Stimulated activated CD4-positive, alpha-beta T cell treated with anti-CD3 and anti-CD28 coated beads, Interleukin-2, amount 100 ng/mL, for 48 hours (primary cell): Measurements from ENCODE around the gene SPTB.

ENCODE experiments used
- DNase-seq, 2 donors: peaks; one replicate each; pipeline ENCODE4 v3.0.0-alpha.2; 2020

SPTB gene

DNA sequence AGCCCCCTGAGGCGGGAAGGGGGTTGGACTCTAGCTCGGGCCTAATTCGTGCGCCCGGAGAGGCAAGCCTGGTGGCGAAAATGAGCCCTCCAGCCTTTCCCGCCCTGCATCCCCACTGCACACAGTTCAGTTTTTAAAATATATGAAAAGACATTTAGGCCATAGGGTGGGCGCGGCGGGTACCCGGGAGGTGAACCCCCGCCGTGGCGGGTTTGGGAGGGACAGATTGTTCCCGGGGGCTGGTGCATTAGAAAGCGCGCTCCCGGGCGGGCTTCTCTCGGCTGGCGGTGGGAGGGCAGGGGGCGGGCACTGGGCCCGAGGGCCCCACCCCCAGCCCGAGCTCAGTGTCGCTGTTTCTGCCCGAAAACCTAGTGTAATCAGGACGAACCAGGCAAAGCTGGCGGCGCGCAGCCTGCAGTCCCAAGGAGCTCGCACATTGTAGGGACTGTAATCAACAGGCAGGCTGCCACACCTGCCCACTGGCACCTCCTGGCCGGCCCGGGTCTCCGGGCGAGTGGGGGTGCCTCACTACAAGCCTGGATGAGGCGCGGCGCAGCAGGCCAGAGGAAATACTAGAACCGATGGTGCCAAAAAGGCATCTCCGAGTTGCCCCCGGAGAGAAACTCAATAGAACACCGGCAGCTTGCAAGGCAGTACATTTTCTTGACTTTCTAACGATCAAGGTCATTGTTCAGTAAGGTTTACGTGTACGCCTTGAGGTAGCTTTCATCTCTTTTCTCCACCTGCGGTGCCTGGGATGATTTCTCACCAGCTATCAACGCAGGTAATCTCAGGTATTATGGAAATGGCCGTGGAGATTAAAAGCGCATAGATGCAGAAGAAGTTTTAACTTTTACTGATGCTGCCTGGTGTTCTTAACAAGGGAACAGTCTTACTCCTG lies 764 bp upstream of the SPTB start:
- peak; percentile 52 to 55 for DNase-seq

DNA sequence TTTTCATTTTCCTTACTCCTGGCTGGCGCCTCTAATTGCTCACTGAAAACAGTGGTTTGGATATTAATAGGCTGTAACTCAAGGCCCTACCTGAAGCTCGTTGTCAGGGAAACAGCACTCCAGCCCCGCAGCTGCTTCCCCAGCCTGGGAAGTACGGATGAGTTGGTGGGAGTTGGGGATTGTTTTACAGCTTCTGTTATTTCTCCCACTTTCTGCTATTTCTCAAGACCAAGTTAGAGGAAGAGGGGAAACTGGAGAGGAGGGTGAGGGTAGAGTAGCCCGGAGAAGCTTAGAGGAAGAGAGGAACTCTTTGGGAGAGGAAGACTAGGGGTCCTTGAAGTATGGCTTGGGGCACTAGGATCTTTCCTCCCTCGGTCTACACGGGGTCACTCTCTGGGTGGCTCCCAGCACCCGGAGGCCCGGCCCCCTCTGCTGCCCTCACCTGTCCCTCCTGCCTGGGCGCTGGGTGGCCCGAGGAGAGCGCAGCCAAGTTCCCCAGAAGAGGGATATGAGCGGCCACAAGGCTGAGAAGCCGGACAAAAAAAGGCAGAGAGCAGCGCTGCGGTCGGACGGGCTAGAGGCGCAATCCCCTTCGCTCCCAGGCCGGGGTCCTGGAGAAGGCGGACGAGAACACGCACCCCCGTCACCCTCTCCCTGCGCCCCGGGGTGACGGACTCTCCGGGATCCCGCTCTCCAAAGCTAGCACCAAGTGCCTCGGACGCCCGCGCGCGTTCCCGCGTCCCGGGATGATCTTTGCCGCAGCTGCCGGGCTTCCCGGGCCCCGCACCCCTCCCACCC lies 671 bp downstream of the SPTB start:
- no peak for DNase-seq

DNA sequence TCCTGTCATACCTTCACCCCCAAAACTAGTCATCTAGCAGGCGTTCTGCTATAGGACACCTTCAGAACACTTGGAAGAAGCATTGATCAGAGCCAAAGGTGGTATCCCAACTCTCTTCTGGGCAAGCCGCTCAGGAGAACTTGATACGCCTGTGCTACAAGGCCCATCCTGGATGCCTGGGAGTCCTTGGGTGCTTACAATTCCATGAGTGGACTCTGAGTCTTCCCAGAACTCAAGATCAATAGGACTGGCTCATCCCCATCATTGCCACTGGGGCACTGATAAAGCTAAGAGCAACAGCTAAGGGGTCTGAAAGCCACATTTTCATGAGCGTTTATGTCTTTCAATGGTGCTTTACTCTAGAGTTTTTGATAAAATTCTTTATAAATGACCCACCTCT lies 1.9 kb downstream of the SPTB start:
- no peak for DNase-seq

DNA sequence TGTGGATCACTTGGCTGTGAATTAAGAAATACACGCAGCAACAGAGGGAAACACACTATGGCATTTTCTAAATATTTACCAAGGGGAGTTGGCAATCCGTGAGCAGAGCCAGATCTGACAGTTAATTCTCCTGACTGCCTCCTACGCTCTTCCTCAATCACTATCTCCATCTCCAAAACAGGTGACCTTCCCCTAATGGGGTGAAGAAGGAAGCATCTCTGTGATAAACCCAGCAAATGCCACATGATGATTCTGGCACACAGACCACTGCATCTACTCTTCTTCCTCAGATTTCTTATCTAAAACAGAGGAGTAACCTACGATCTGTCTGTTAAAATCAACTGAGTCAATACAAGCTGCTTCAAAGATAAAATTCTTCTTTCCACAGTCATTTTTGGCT lies 4.4 kb downstream of the SPTB start:
- DNase-seq: no peak

DNA sequence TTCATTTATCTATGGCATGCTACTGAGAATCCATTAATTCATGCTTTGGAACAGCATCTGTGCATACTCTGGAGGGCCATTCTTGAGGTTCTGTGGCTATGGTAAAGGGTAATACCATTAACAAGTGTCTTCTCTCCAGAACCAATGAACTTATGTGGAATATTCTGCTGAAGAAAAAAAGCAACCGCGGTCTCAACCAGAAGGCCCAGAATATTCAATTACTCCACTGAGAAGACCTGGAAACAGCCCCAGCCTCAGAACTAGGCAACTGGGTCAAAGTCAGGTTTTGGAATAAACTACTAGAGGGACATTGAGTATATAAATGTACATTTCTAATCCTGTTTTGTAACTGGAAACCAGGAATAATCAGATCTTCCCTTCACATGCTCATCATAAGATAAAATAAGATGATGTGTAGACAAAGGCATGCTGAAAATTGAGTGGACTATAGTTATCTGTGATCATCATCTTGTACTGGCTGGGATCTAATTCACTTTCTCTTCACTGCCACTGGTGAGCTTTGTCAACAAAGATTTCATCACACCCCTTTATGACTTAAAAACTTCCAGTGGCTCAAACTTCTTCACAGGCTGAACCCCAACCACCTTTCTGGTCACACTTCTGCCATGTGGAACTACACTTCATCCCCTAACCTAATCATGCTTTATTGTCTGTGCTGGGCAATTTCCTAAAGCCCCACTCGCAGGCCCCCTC lies 6.0 kb downstream of the SPTB start:
- DNase-seq: no peak

DNA sequence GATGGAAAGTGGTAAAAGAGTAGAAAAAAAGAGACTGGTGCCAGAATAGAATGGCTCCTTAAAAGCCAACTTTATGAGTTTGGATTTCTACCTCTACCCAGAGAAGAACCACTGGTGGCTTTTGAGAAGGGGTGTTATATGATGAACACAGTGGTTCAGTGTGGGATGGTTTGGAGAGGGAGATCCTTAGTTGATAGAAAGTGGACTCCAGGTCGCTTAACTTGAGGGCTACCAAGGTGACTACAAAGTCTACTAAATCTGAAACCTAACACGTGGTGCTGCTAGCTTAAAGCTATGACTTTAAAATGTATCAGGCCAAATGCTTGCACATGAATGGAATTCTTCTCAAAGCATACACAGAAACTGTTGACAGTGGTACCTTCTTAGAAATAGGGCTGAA lies 8.4 kb downstream of the SPTB start:
- no peak for DNase-seq

DNA sequence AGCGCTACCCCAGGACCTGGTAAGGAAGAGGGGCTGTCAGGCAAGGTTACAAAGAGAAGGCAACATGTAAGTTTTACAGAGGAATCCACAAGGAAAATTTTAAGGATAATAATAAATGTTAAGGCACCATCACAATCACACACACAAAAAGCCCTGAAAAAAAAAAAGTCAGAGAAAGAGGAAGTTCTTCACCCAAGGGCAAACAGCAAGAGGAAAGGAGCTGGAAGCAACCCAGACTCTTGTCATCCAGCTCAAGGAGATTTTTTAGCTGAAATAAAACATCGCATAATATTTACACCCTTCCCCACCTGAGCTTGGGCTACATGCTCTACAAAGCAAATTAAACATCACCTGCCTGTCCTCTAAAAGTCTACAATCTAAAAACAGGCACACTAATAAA lies 9.5 kb downstream of the SPTB start:
- no peak for DNase-seq

DNA sequence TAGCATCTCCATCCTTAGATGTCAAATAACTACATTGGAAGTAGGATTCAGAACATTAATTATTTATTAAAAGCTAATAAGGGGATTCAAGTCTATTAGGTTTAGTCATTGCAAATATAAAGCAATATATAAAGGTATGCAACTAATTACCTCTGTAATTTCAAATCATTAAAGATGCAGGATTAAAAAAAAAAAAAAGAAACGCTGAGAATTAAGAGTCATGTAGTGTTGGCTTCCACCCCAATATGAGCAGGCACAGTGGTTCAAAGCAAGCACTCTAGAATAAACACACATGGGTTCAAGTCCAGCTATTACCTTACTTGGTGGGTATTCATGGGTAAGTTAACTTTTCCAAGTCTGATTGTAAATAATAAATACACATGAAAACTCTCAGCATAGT lies 10.9 kb downstream of the SPTB start:
- no peak for DNase-seq

DNA sequence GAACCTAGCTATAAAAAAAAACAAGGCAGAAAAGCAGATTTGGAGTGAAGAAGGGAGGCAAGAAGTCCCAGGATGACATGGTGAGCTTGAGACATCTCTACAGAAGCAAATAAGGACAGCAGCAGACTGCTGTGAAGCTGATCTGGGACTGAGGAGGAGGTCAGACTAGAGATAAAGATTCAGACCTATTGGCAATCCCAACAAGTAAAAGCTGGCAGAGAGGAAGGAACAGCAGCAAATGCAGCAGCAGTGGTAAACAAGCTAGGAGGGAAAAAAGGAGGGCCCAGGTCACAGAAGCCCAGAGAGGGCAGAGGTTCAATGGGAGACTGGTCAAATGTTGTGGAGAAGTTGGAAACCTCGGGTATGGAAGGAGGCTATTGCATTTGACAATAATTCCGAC lies 11.3 kb downstream of the SPTB start:
- no peak for DNase-seq

DNA sequence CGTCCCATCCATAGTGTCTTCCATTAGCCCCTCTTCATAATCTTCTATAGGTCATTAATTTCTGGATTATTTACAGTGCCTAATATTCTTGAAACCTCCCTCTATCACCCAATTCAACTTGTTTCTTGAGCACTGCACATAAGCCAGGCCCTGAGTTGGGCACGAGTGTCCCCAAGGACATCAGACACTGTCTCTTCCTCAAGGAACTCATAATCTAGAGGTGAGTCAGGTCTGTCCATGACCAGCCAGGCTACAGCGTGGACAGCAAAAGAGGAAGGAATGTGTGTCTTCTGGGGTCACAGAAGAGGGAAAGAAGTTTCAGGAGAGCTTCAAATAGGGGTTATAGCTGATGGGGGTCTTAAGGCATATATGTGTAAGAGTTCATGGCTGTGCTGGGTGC lies 12.5 kb downstream of the SPTB start:
- DNase-seq: no peak

DNA sequence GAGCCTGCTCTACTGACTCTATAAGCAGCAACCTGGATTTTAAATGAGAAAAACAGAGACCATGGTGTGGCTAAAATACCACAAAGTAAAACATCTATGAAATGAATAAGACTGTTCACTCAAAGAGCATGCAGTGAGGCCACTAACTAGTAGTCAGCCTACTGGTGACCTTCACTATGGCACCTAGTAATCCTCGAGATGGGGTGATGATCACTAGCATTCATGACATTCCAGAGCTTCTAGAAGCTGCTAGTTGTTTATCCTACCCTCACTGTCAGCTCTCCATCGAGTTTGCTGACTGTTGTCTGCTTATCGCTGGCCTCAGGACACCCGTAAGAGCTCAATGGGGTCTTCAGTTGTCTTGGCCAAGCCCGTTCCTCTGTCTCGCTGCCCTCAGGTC lies 13.7 kb downstream of the SPTB start:
- no peak for DNase-seq

DNA sequence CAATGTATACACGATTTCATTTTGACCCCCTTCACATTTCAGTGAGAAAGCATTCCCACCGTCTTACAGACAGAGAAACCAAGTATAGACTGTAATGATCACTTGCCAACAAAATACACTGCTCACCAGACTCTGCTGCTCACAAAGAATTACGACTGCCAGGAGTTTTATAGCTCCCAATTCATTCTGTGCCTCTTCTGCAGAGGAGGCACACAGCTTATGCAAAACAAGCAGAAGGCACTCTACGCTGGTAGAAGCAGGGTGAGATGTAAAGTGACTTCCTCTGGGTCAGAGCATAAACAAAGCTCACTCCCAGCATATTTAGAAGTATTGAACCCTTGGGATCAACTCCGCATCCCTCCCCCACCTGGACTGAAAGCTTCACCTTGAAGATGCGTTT lies 14.6 kb downstream of the SPTB start:
- DNase-seq: no peak

DNA sequence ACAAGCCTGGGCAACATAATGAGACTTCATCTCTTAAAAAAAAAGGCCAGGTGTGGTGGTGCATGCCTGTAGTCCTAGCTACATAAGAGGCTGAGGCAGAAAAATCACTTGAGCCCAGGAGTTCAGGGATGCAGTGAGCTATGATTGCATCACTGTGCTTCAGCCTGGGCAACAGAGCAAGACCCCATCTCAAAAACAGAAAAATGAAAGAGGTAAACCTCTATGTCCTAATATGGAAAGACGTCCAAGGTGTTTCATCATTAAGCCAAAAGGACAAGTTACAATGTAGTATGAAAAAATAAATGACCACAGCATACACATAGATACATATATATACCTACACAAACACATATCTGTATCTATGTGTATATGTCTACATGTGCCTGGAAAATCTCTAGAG lies 15.4 kb downstream of the SPTB start:
- no peak for DNase-seq

DNA sequence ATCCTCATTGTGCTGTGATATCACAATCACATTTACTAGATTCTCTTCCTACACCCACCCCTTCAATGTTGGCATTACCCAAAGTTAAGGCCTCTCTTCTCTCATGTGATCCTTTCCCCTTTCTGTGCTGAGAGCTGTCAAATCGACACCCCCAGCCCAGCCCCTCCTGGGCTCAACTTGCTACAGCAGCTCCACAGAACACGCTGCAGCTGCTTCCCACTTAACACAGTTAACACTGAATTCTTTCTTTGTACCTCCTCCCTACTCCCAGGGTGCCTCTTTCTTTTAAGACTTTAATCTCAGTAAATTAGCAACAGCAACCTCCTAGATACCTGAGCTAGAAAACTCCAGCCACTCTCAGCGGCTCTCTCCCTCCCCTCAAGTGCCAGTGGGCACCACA lies 17.8 kb downstream of the SPTB start:
- DNase-seq: no peak

DNA sequence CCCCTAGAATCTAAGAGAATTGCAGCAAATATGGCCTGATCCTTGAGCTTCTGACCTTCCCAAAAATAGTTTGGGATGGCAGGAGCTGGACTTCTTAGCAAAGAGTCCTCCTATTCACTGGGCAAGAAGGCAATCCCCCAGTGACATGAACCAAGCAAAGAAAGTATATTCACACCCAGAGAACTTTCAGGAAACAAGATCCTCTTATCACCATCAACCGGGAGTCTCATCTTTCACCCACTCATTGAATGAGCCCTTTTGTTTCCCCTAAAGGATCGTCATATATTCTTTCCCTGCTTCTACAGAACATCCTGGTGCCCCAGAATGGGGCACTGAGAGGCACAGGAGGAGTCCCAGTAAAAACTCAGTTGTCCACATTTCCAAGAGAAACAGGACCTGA lies 19.7 kb downstream of the SPTB start:
- DNase-seq: no peak

DNA sequence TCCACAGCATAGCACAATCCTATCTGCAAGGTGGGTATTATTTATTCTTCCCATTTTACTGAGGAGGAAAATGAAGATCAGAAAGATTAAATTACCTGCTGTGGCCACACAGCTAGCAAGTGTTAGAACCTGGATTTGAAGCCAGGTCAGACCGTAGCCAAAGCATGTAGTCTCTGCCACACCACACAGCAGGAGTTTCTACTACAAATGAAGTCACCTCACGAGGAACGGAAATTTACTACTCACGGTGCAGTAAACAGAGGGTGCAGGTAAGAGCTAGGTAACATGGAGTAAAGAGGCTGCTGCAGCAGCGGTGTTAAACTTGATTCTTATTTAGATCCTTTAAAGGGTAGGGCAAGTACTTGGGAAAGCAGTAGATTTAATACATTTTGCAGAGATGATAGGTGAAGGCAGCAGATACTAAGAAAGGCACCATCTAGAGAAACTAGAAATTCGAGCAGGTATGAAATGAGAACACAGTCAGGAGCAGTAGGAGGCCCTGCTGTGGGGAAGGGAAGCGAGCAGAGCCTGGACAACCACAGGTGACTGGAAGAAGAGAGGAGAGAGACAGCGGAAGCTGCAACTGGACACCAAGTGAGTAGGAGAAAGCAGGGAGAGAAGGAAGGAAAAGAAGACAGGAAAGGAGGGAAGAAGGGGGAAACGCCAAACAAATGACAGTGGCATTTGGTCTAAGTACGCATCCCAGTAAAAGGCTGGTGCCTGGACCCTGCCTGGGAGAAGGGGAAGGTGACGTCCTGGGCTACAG lies 21.5 kb downstream of the SPTB start:
- DNase-seq: no peak

DNA sequence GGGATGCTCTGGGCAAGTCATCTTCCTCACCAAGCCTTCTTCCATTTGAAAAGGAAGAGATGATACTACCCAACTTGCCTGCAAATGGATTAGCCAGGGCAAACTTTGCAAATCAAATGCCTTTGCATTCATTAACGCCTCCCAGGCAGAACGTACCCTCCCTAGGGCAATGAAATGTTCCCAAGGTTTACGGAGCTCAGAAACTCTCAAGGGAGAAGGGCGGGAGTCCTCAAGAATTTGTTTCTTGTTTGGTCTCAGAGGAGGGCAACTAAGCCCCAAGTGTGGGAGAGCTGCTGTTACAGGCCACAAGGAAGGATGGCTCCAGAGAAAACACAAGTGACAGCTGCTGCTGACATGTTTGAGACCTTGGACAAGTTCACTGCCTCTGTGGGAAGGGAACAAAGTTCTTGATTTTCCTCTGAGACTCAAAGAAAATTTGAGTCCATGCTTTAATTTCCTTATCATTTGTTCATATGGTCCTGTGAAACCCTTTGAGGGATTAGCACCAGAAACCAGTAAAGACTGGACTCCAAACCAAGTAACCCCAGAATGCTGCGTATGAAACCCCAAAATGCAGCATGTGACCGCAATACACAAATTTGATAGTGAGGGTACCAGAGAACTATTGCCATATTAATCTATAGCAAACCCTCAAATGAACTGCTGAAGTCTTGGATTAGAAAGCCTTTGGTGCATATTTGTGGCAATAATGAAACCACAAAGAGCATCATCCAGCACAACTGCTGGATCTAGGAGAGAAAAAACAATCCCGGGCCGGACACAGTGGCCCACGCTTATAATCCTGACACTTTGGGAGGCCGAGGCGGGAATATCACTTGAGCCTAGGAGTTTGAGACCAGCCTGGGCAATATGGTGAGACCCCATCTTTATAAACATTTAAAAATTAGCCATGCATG lies 22.9 kb downstream of the SPTB start:
- no peak for DNase-seq

DNA sequence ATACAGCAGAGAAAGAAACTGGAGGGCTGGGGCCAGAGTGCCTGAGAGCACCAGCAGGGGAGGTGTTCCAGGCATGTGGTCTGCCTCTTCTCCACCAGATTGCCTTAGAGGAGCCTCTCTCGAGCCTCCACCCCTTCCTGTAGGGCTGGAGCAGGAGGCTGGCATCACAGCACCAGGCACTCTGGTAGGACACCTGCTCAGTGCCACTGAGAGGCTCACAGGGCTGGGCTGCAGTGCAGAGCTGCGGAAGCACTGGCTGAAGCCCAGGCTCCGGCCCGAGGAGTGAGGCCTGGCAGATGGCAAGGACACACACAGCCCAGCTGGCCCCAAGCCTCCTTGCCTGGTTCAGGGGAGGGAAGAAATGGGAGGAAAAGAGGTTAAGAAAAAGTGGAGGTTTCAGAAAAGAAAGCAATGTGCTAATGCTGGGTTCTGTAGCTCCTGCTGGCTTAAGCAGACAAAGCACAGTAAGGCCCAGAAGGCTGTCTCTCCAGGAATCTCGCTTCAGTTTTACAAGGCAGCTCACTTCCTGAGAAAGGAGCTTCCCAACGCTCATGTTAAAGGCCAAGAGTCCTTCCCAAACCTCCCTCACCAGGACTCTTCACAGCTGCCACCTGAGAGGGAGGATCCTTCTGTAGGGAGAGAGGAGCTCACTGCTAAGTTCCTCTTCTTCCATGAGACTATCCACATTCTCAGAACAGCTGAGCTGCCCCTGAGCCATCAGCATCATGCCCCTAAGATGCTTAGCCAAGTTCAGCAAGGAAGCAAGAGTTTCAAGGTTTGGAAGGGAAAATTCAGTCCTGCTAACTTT lies 23.8 kb downstream of the SPTB start:
- no peak for DNase-seq

DNA sequence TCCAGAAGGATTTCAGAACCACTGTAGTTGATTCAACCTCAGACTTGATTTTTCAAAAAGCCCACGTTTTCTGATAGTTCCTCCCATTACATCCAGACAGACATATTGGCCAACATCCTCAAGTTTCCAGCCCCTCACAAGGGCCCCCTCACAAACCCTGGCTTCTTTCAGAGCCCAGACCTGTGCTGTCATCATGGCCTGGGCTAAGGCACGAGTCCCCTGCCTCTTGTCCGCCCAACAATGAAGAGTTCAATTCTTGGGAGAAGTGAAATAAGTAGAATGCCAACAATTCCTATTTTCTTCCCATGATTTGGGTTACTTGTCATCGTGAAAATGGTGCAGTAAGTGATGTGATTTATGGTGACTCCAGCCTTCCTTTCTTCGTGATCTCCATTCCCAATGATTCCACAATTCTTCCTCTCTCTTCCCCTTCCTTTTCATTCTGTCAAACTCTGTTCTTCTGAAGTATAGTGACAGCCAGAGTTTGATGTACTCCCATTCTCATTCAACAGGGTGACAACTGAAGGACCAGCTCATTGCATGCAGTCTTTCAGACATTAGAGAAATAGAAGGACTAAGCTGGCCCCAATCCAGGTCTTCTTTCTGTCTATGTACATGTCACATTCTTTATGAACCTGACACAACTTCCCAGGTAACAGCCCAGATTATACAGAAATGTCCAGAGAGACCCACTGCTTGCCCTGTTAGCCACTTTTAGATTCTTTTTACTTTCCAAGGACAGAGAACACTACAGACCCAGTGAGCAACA lies 29.2 kb downstream of the SPTB start:
- DNase-seq: no peak

DNA sequence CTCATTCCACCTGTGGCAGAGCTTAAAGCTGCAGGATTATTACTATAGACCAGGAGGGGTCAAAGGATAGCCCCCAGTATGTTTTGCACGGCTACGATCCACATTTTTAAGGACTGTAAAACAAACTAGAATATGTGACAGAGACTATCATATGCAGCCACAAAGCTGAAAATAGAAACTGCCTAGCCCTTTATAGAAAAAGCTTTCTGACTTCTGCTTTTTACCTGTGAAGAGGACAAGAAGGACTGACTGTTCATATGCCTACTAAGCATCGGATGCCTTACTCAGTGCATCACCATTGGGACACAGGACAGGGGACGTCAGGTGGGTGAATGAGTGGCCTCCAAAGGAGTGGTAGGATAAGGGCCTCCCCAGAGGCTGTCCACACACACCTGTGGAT lies 29.8 kb downstream of the SPTB start:
- DNase-seq: no peak
